Prostate gland (tissue), 2 donors: ENCODE data around the gene ENHO.

Source experiments
- POLR2AphosphoS5 ChIP-seq: sonication (generic); formaldehyde crosslinking; IDR thresholded peaks from one replicate; pipeline ENCODE4 v1.6.1; 2017; ENCODE audit warnings: antibody characterized with exemption
- TF ChIP-seq, protein P1 (sequence below), 4 experiments: fragments of 200-600 bp in 2 of 4; fragments of 450-650 bp in 2 of 4; sonication (generic) in 2 of 4; IDR thresholded peaks; 1 replicate in 3 of 4; 2 replicates in 1 of 4; pipeline ENCODE4 v1.5.1; 2016 to 2019; ENCODE audit warnings: antibody characterized with exemption in 4 of 4, mild to moderate bottlenecking in 2 of 4, moderate library complexity in 2 of 4

- TF ChIP-seq, protein P1, sequence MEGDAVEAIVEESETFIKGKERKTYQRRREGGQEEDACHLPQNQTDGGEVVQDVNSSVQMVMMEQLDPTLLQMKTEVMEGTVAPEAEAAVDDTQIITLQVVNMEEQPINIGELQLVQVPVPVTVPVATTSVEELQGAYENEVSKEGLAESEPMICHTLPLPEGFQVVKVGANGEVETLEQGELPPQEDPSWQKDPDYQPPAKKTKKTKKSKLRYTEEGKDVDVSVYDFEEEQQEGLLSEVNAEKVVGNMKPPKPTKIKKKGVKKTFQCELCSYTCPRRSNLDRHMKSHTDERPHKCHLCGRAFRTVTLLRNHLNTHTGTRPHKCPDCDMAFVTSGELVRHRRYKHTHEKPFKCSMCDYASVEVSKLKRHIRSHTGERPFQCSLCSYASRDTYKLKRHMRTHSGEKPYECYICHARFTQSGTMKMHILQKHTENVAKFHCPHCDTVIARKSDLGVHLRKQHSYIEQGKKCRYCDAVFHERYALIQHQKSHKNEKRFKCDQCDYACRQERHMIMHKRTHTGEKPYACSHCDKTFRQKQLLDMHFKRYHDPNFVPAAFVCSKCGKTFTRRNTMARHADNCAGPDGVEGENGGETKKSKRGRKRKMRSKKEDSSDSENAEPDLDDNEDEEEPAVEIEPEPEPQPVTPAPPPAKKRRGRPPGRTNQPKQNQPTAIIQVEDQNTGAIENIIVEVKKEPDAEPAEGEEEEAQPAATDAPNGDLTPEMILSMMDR (IDR thresholded peaks at IDR 0.05): no peak
- TF ChIP-seq POLR2AphosphoS5: no peak
Observed at GRCh38 chr9:34553511-34554021, 30.8 kb upstream of the ENHO start.
